Upper lobe of right lung (tissue), 1 donor: ENCODE results near the gene RAB31. TPM values are rescaled to one million over a fixed set of nuclear protein-coding genes. Genes with fewer than 3 reads are reported as not detected.
"Not testable (repeated sequence)": the region's sequence is repeated elsewhere in the genome, so short reads cannot be mapped to it uniquely, and the experiment has no call there.

Experiments used
- ATAC-seq: fragments of 200-7000 bp; cut with Tn5 transposase; one replicate; pipeline ENCODE4 v1.9.1; 2020; ENCODE audit warnings: mild to moderate bottlenecking, moderate library complexity
- DNase-seq: peaks from one replicate; pipeline ENCODE4 v3.0.0-alpha.2; 2020
- H3K27ac ChIP-seq: fragments of 200-600 bp; one replicate; pipeline ENCODE4 v1.8.0; 2022
- H3K27me3 ChIP-seq: fragments of 200-600 bp; one replicate; pipeline ENCODE4 v1.8.0; 2022; ENCODE audit warnings: mild to moderate bottlenecking
- H3K36me3 ChIP-seq: fragments of 200-600 bp; one replicate; pipeline ENCODE4 v1.8.0; 2022
- H3K4me1 ChIP-seq: fragments of 200-600 bp; one replicate; pipeline ENCODE4 v1.8.0; 2022
- H3K4me3 ChIP-seq: fragments of 200-600 bp; one replicate; pipeline ENCODE4 v1.8.0; 2022; ENCODE audit warnings: mild to moderate bottlenecking
- H3K9me3 ChIP-seq: fragments of 200-600 bp; one replicate; pipeline ENCODE4 v1.8.0; 2022
- CTCF ChIP-seq: fragments of 200-600 bp; IDR thresholded peaks from one replicate; pipeline ENCODE4 v1.8.0; 2022; ENCODE audit warnings: antibody characterized with exemption
- intact Hi-C: fragments of 100-400 bp; cut with DNase I; formaldehyde crosslinking; loops from one replicate; pipeline ENCODE4 v1.11.0; 2022
- total RNA-seq: library from RNA; stranded (reverse); fragmentation: NEBNext Ultra II Directional; extraction: Animal tissue kit (Norgen Biotek cat#: 25700); gene quantifications from one replicate; pipeline ENCODE4 v1.2.1, GENCODE V29; 2021
- donor health status: DM: no; HTN: yes; CAD: no; lungs with severe emphysema.

RAB31 gene
- total RNA-seq, 1 donor from 2014 or later: 137 TPM

- Histone ChIP-seq H3K27me3 (no peaks in the 10 kb centered on the region), H3K27ac (no peak overlapping the region), H3K4me3 (no peak overlapping the region), H3K9me3 (no peaks in the 10 kb centered on the region), H3K4me1 (no peaks in the 10 kb centered on the region), H3K36me3 (no peaks in the 10 kb centered on the region)
- ATAC-seq (no peak), DNase-seq (no peak)
- intact Hi-C loops: no loop called here
- TF ChIP-seq CTCF: no peak
These were observed 193.3 kb downstream of the RAB31 start for GRCh38 chr18:9901377-9901776.

- ATAC-seq, H3K9me3 ChIP-seq, H3K27me3 ChIP-seq, DNase-seq, H3K4me3 ChIP-seq, H3K27ac ChIP-seq, intact Hi-C loops, H3K36me3 ChIP-seq, H3K4me1 ChIP-seq: not testable (repeated sequence)
These were observed 194.2 kb downstream of the RAB31 start for GRCh38 chr18:9902264-9902663.

- Histone ChIP-seq H3K4me3 (no peak overlapping the region), H3K27ac (no peak overlapping the region), H3K27me3 (no peaks in the 10 kb centered on the region), H3K36me3 (no peaks in the 10 kb centered on the region), H3K9me3 (no peaks in the 10 kb centered on the region), H3K4me1 (no peaks in the 10 kb centered on the region)
- DNase-seq (no peak), ATAC-seq (no peak)
- no peak for TF ChIP-seq CTCF
- intact Hi-C loops: no loop called here
These were observed 194.7 kb downstream of the RAB31 start for GRCh38 chr18:9902832-9903231.

GRCh38 chr18:9905401-9905922 is 197.4 kb downstream of the RAB31 start:
- Histone ChIP-seq H3K4me1 (no peaks in the 10 kb centered on the region), H3K4me3 (no peak overlapping the region), H3K27ac (no peak overlapping the region), H3K36me3 (no peaks in the 10 kb centered on the region), H3K9me3 (no peaks in the 10 kb centered on the region), H3K27me3 (no peaks in the 10 kb centered on the region)
- intact Hi-C loops: no loop called here
- no peak for DNase-seq
- TF ChIP-seq CTCF: no peak
- peak; percentile 61 for ATAC-seq

- intact Hi-C loops: no loop called here
- TF ChIP-seq CTCF: no peak
- no peaks in the 10 kb centered on the region for H3K36me3 ChIP-seq
- H3K9me3 ChIP-seq: no peaks in the 10 kb centered on the region
- no peak for DNase-seq
- no peak overlapping the region for H3K27ac ChIP-seq
- H3K27me3 ChIP-seq: no peaks in the 10 kb centered on the region
- peak; percentile 79 for ATAC-seq
- H3K4me3 ChIP-seq: no peak overlapping the region
- no peaks in the 10 kb centered on the region for H3K4me1 ChIP-seq
These were observed 198.4 kb downstream of the RAB31 start for GRCh38 chr18:9906481-9906880.

GRCh38 chr18:9907867-9908266 is 199.8 kb downstream of the RAB31 start:
- Histone ChIP-seq H3K27me3 (no peaks in the 10 kb centered on the region), H3K27ac (no peak overlapping the region), H3K4me3 (no peak overlapping the region), H3K4me1 (peaks cover 4% of the 10 kb centered on the region), H3K36me3 (no peaks in the 10 kb centered on the region), H3K9me3 (no peaks in the 10 kb centered on the region)
- intact Hi-C loops: no loop called here
- TF ChIP-seq CTCF: no peak
- no peak for DNase-seq
- ATAC-seq: no peak
